Duodenal mucosa (tissue), 2 donors: Measurements from ENCODE around the gene MARK3.
A peak's percentile ranks its signal among the peaks of the same experiment; 100 is the strongest.
"Not testable (repeated sequence)": the region's sequence is repeated elsewhere in the genome, so short reads cannot be mapped to it uniquely, and the experiment has no call there.

Experiments
- H3K27ac ChIP-seq: one replicate; pipeline ENCODE4 v1.7.0; 2013; ENCODE audit warnings: low read depth, low read length
- H3K27me3 ChIP-seq, 2 donors: one replicate each; pipeline ENCODE4 v1.7.0; 2013; ENCODE audit warnings: low read length in 2 of 2, control low read depth in 1 of 2; ENCODE audit not compliant: insufficient read depth in 2 of 2, control insufficient read depth in 1 of 2
- H3K36me3 ChIP-seq, 2 donors: one replicate each; pipeline ENCODE4 v1.7.0; 2013; ENCODE audit warnings: low read length in 2 of 2, control low read depth in 1 of 2; ENCODE audit not compliant: insufficient read depth in 2 of 2, control insufficient read depth in 1 of 2
- H3K4me1 ChIP-seq, 2 donors: one replicate each; pipeline ENCODE4 v1.7.0; 2013; ENCODE audit warnings: low read length in 2 of 2, control low read depth in 1 of 2; ENCODE audit not compliant: insufficient read depth in 2 of 2, control insufficient read depth in 1 of 2
- H3K4me3 ChIP-seq, 2 donors: one replicate each; pipeline ENCODE4 v1.7.0; 2013; ENCODE audit warnings: low read length in 2 of 2, low read depth in 1 of 2
- H3K9ac ChIP-seq, 2 donors: one replicate each; pipeline ENCODE4 v1.7.0; 2013; ENCODE audit warnings: low read length in 2 of 2, low read depth in 1 of 2
- H3K9me3 ChIP-seq, 2 donors: one replicate each; pipeline ENCODE4 v1.7.0; 2013; ENCODE audit warnings: low read length in 2 of 2, control low read depth in 1 of 2; ENCODE audit not compliant: control insufficient read depth in 1 of 2

The MARK3 gene

GRCh38 chr14:103524002-103524935 lies 139.1 kb downstream of the MARK3 start:
- no peak overlapping the region for H3K4me3 ChIP-seq
- H3K9ac ChIP-seq = no peak overlapping the region
- peaks cover 29 to 34% of the 10 kb centered on the region in 2 donors for H3K4me1 ChIP-seq
- no peak overlapping the region for H3K27ac ChIP-seq
- no peaks in the 10 kb centered on the region for H3K9me3 ChIP-seq
- H3K27me3 ChIP-seq = no peaks in the 10 kb centered on the region
- H3K36me3 ChIP-seq = no peaks in the 10 kb centered on the region

GRCh38 chr14:103525430-103526246 lies 140.4 kb downstream of the MARK3 start:
- H3K9me3 ChIP-seq, H3K4me3 ChIP-seq, H3K9ac ChIP-seq, H3K36me3 ChIP-seq, H3K27ac ChIP-seq, H3K27me3 ChIP-seq: not testable (repeated sequence)
- peaks cover 35 to 39% of the 10 kb centered on the region in 2 donors for H3K4me1 ChIP-seq

GRCh38 chr14:103526247-103526913 lies 141.2 kb downstream of the MARK3 start:
- no peak overlapping the region for H3K9ac ChIP-seq
- no peaks in the 10 kb centered on the region for H3K27me3 ChIP-seq
- H3K4me3 ChIP-seq = no peak overlapping the region
- no peaks in the 10 kb centered on the region for H3K9me3 ChIP-seq
- no peak overlapping the region for H3K27ac ChIP-seq
- H3K36me3 ChIP-seq = peaks cover 0 to 4% of the 10 kb centered on the region in 2 donors
- H3K4me1 ChIP-seq = peaks cover 32 to 39% of the 10 kb centered on the region in 2 donors

- H3K27me3 ChIP-seq = no peaks in the 10 kb centered on the region
- peaks cover 0 to 4% of the 10 kb centered on the region in 2 donors for H3K36me3 ChIP-seq
- no peaks in the 10 kb centered on the region for H3K9me3 ChIP-seq
- H3K9ac ChIP-seq = no peak overlapping the region
- no peak overlapping the region for H3K4me3 ChIP-seq
- H3K4me1 ChIP-seq = peaks cover 32 to 39% of the 10 kb centered on the region in 2 donors
- H3K27ac ChIP-seq = no peak overlapping the region
These were observed 141.7 kb downstream of the MARK3 start for GRCh38 chr14:103526914-103527248.

- peaks cover 37 to 39% of the 10 kb centered on the region in 2 donors for H3K4me1 ChIP-seq
- peaks cover 0 to 7% of the 10 kb centered on the region in 2 donors for H3K36me3 ChIP-seq
- H3K27me3 ChIP-seq = no peaks in the 10 kb centered on the region
- peak overlapping the region; percentile 74 to 94 for H3K9ac ChIP-seq
- no peak overlapping the region for H3K27ac ChIP-seq
- H3K4me3 ChIP-seq = peak overlapping the region; percentile 86 to 93
- H3K9me3 ChIP-seq = no peaks in the 10 kb centered on the region
These were observed 142.4 kb downstream of the MARK3 start for GRCh38 chr14:103527408-103528145.

GRCh38 chr14:103528146-103528586 lies 143.0 kb downstream of the MARK3 start:
- H3K9me3 ChIP-seq = no peaks in the 10 kb centered on the region
- peak overlapping the region; percentile 79 for H3K27ac ChIP-seq
- no peaks in the 10 kb centered on the region for H3K27me3 ChIP-seq
- peak overlapping the region; percentile 74 to 94 for H3K9ac ChIP-seq
- peak overlapping the region; percentile 86 to 93 for H3K4me3 ChIP-seq
- peaks cover 39% of the 10 kb centered on the region in 2 donors for H3K4me1 ChIP-seq
- H3K36me3 ChIP-seq = peaks cover 0 to 8% of the 10 kb centered on the region in 2 donors

GRCh38 chr14:103528587-103529382 lies 143.6 kb downstream of the MARK3 start, which contains the start of gene TRMT61A:
Gene TRMT61A, plus strand, starts transcription at chr14:103529196. Its CDS starts 783 bp downstream, at chr14:103529979.
- Histone ChIP-seq H3K4me1 (peaks cover 39% of the 10 kb centered on the region in 2 donors), H3K9ac (peak within 1 kb of the TSS; percentile 74 to 94), H3K9me3 (no peaks in the 10 kb centered on the region), H3K4me3 (peak within 1 kb of the TSS; percentile 93 to 96), H3K36me3 (peaks cover 0 to 12% of the 10 kb centered on the region in 2 donors), H3K27me3 (no peaks in the 10 kb centered on the region), H3K27ac (peak within 1 kb of the TSS; percentile 79)

GRCh38 chr14:103529383-103530365 lies 144.5 kb downstream of the MARK3 start:
- H3K9ac ChIP-seq = peak overlapping the region; percentile 33 to 72

More at GRCh38 chr14:103529383-103530365, 144.5 kb downstream of the MARK3 start:
- peaks cover 39% of the 10 kb centered on the region in 2 donors for H3K4me1 ChIP-seq
- H3K27ac ChIP-seq = no peak overlapping the region
- H3K9me3 ChIP-seq = no peaks in the 10 kb centered on the region
- no peaks in the 10 kb centered on the region for H3K27me3 ChIP-seq
- H3K4me3 ChIP-seq = peak overlapping the region; percentile 93 to 96
- H3K36me3 ChIP-seq = peaks cover 0 to 12% of the 10 kb centered on the region in 2 donors
